Keratinocyte (primary cell): ENCODE results near the gene TNS3. TPM values are rescaled to one million over a fixed set of nuclear protein-coding genes. Genes with fewer than 3 reads are reported as not detected.

Experiments used
- DNase-seq: peaks from one replicate; pipeline ENCODE4 v3.0.0-alpha.2; 2011; ENCODE audit warnings: low read depth, missing footprints, low spot score
- FAIRE-seq: peaks from 2 replicates; lab custom pipeline; 2011; peaks lifted over from hg19 to GRCh38; lab: Jason Lieb, UNC
- H2AFZ ChIP-seq: 2 replicates; pipeline ENCODE4 v1.6.0; 2012; ENCODE audit warnings: low read length, control low read depth, inconsistent platforms; ENCODE audit not compliant: control insufficient read depth
- H3K27ac ChIP-seq: 2 replicates; pipeline ENCODE4 v1.5.1; 2011; ENCODE audit warnings: low read length; ENCODE audit not compliant: control insufficient read depth, insufficient read depth
- H3K27me3 ChIP-seq: 3 replicates; pipeline ENCODE4 v1.6.0; 2011; ENCODE audit warnings: low read length; ENCODE audit not compliant: control insufficient read depth, insufficient read depth; ENCODE audit errors: extremely low read depth
- H3K36me3 ChIP-seq, 2 experiments: 2 replicates in 1 of 2; 3 replicates in 1 of 2; pipeline ENCODE4 v1.5.1; 2011; ENCODE audit warnings: low read length in 2 of 2, mild to moderate bottlenecking in 1 of 2; ENCODE audit not compliant: control insufficient read depth in 2 of 2, insufficient read depth in 2 of 2; ENCODE audit errors: extremely low read depth in 1 of 2
- H3K4me1 ChIP-seq: 3 replicates; pipeline ENCODE4 v1.5.1; 2011; ENCODE audit warnings: low read length; ENCODE audit not compliant: control insufficient read depth, insufficient read depth; ENCODE audit errors: extremely low read depth
- H3K4me2 ChIP-seq: 3 replicates; pipeline ENCODE4 v1.6.0; 2011; ENCODE audit warnings: low read depth, low read length; ENCODE audit not compliant: control insufficient read depth, insufficient read depth; ENCODE audit errors: extremely low read depth
- H3K4me3 ChIP-seq, 3 experiments: fragments of 200-600 bp in 1 of 3; sonication (generic) in 1 of 3; 2 replicates in 2 of 3; 3 replicates in 1 of 3; pipeline ENCODE4 v1.5.1; 2011 to 2016; ENCODE audit warnings: low read length in 3 of 3, mild to moderate bottlenecking in 3 of 3, control low read depth in 2 of 3, inconsistent platforms in 1 of 3, low read depth in 1 of 3, mixed read lengths in 1 of 3, mixed run types in 1 of 3, moderate library complexity in 1 of 3; ENCODE audit not compliant: control insufficient read depth in 2 of 3, insufficient read depth in 2 of 3; ENCODE audit errors: extremely low read depth in 1 of 3
- H3K79me2 ChIP-seq: 2 replicates; pipeline ENCODE4 v1.6.0; 2012; ENCODE audit warnings: low read length; ENCODE audit not compliant: control insufficient read depth, insufficient read depth
- H3K9ac ChIP-seq: 3 replicates; pipeline ENCODE4 v1.6.0; 2011; ENCODE audit warnings: low read length; ENCODE audit not compliant: control insufficient read depth, insufficient read depth; ENCODE audit errors: extremely low read depth
- H3K9me1 ChIP-seq: 3 replicates; pipeline ENCODE4 v1.6.0; 2011; ENCODE audit warnings: low read length; ENCODE audit not compliant: control insufficient read depth, insufficient read depth; ENCODE audit errors: extremely low read depth
- H3K9me3 ChIP-seq: 2 replicates; pipeline ENCODE4 v1.5.1; 2012; ENCODE audit warnings: low read depth, low read length; ENCODE audit not compliant: control insufficient read depth
- H4K20me1 ChIP-seq: 3 replicates; pipeline ENCODE4 v1.6.0; 2011; ENCODE audit warnings: low read length; ENCODE audit not compliant: control insufficient read depth, insufficient read depth; ENCODE audit errors: extremely low read depth
- CTCF ChIP-seq, 3 experiments: IDR thresholded peaks in 1 of 3; conservative IDR thresholded peaks in 1 of 3; optimal IDR thresholded peaks in 1 of 3; 2 replicates in 2 of 3; 3 replicates in 1 of 3; pipeline versions ENCODE3 to v1.5.1; 2011; ENCODE audit warnings: low read length in 3 of 3, mild to moderate bottlenecking in 3 of 3, moderate library complexity in 2 of 3, control low read depth in 1 of 3, inconsistent platforms in 1 of 3; ENCODE audit not compliant: insufficient read depth in 2 of 3; ENCODE audit errors: extremely low read depth in 1 of 3
- EZH2 ChIP-seq: IDR thresholded peaks from one replicate; pipeline ENCODE4 v1.6.1; 2012; ENCODE audit warnings: inconsistent platforms, mild to moderate bottlenecking, low read length, moderate library complexity
- dilution Hi-C: fragments of 300-500 bp; cut with MboI; formaldehyde crosslinking; loops from one replicate; pipeline ENCODE4 v1.7.0; 2020; ENCODE audit warnings: low sequenced_read_pairs; ENCODE audit not compliant: extremely low pct_ligation_motif_present
- polyA plus RNA-seq, 5 experiments: library from polyadenylated mRNA; depleted of rRNA in 3 of 5; stranded (reverse) in 3 of 5; stranded (forward) in 1 of 5; unstranded in 1 of 5; fragments of >200 nt; gene quantifications; 1 replicate in 1 of 5; 2 replicates in 3 of 5; 3 replicates in 1 of 5; pipeline versions ENCODE4 v1.2.1 to v1.2.3, GENCODE V29; 2011 to 2012; ENCODE audit warnings: missing spikeins in 2 of 5, low read depth in 1 of 5, low replicate concordance in 1 of 5

TNS3 gene
- polyA plus RNA-seq, 1 donor (not counting 4 experiments of a cell fraction or from before 2014, with no cell fraction given), result 3.9 TPM

- Histone ChIP-seq H3K4me2 (no peak overlapping the region), H3K9me1 (no peaks in the 10 kb centered on the region), H3K27me3 (peaks cover 23% of the 10 kb centered on the region), H3K4me1 (no peaks in the 10 kb centered on the region), H3K9me3 (no peaks in the 10 kb centered on the region), H3K36me3 (no peaks in the 10 kb centered on the region), H4K20me1 (no peaks in the 10 kb centered on the region), H3K9ac (no peak overlapping the region), H2AFZ (no peak overlapping the region), H3K4me3 (no peak overlapping the region), H3K79me2 (no peaks in the 10 kb centered on the region), H3K27ac (no peak overlapping the region)
- dilution Hi-C loops, result no loop called here
- TF ChIP-seq CTCF (optimal IDR thresholded peaks at IDR 0.05 in 1 of 3, IDR thresholded peaks at IDR 0.05 in 1 of 3, conservative IDR thresholded peaks at IDR 0.05 in 1 of 3; ENCODE audit: extremely low read depth in 1 of 3, insufficient read depth in 2 of 3, low read length in 3 of 3) (no peak), EZH2 (no peak)
- DNase-seq, result no peak
- no peak for FAIRE-seq
Measured at GRCh38 chr7:47389923-47390630, 191.8 kb downstream of the TNS3 start.

- Histone ChIP-seq H4K20me1 (no peaks in the 10 kb centered on the region), H3K79me2 (no peaks in the 10 kb centered on the region), H3K4me1 (no peaks in the 10 kb centered on the region), H3K4me3 (no peak overlapping the region), H3K4me2 (no peak overlapping the region), H3K27ac (no peak overlapping the region), H3K27me3 (peaks cover 20% of the 10 kb centered on the region), H3K36me3 (no peaks in the 10 kb centered on the region), H3K9me3 (no peaks in the 10 kb centered on the region), H2AFZ (no peak overlapping the region), H3K9me1 (no peaks in the 10 kb centered on the region), H3K9ac (no peak overlapping the region)
- DNase-seq (no peak), FAIRE-seq (no peak)
- TF ChIP-seq CTCF (optimal IDR thresholded peaks at IDR 0.05 in 1 of 3, IDR thresholded peaks at IDR 0.05 in 1 of 3, conservative IDR thresholded peaks at IDR 0.05 in 1 of 3; ENCODE audit: extremely low read depth in 1 of 3, insufficient read depth in 2 of 3, low read length in 3 of 3), result no peak
- TF ChIP-seq EZH2, result no peak
- dilution Hi-C loops, result no loop called here
Measured at GRCh38 chr7:47389171-47389922, 192.6 kb downstream of the TNS3 start.
